Lower leg skin (tissue), 3 donors: ENCODE data around the gene SCUBE1.
"Not testable (repeated sequence)": the region's sequence is repeated elsewhere in the genome, so short reads cannot be mapped to it uniquely, and the experiment has no call there.

Experiments
- POLR2A ChIP-seq, 2 donors: fragments of 450-650 bp; IDR thresholded peaks; one replicate each; pipeline ENCODE4 v1.6.1; 2016 to 2017; ENCODE audit warnings: antibody characterized with exemption in 2 of 2, mild to moderate bottlenecking in 1 of 2, moderate library complexity in 1 of 2
- TF ChIP-seq, protein P1 (sequence below), 3 donors: fragments of 450-650 bp; IDR thresholded peaks; one replicate each; pipeline ENCODE4 v1.5.1; 2016; ENCODE audit warnings: antibody characterized with exemption in 3 of 3, mild to moderate bottlenecking in 3 of 3, moderate library complexity in 2 of 3

DNA sequence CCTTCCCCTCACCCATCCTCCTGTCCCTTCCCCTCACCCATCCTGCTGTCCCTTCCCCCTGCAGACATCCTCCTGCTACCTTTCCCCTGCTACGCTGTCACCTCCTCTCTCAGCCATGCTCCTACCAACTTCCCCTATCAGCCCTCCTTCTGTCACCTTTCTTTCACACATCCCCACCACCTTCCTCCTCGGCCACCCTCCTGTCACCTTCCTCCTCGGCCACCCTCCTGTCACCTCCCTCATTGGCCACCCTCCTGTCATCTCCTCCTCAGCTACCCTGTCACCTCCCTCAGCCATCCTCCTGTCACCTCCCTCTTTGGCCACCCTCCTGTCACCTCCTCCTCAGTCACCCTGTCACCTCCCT lies 62.7 kb downstream of the SCUBE1 start:
- not testable (repeated sequence) for TF ChIP-seq POLR2A (IDR thresholded peaks at IDR 0.05)
- TF ChIP-seq, protein P1, sequence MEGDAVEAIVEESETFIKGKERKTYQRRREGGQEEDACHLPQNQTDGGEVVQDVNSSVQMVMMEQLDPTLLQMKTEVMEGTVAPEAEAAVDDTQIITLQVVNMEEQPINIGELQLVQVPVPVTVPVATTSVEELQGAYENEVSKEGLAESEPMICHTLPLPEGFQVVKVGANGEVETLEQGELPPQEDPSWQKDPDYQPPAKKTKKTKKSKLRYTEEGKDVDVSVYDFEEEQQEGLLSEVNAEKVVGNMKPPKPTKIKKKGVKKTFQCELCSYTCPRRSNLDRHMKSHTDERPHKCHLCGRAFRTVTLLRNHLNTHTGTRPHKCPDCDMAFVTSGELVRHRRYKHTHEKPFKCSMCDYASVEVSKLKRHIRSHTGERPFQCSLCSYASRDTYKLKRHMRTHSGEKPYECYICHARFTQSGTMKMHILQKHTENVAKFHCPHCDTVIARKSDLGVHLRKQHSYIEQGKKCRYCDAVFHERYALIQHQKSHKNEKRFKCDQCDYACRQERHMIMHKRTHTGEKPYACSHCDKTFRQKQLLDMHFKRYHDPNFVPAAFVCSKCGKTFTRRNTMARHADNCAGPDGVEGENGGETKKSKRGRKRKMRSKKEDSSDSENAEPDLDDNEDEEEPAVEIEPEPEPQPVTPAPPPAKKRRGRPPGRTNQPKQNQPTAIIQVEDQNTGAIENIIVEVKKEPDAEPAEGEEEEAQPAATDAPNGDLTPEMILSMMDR (IDR thresholded peaks at IDR 0.05) = not testable (repeated sequence)
